COLO668 (cell line): ENCODE data around the gene LSG1.
"Not testable (repeated sequence)": the region's sequence is repeated elsewhere in the genome, so short reads cannot be mapped to it uniquely, and the experiment has no call there.

Experiments
- DNase-seq: peaks from one replicate; lab custom pipeline; 2025; ENCODE audit not compliant: unreplicated experiment; lab: John Stamatoyannopoulos, UW

LSG1 gene

DNA sequence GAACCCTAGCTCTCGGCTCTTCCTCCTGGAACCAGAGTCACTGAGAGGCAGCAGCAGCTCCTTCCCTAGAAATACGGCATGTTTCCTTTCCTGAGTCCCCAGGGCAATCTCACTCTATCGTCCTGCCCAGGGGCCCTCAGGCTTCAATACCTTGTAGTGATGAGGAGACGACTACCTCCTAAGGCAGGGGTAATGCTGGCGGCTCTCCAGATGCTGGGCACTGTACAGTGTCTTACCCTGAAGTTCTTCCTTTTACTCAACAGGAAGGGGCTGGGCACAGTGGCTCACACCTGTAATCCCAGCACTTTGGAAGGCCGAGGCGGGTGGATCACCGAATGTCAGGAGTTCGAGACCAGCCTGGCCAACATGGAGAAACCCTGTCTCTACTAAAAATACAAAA, 52.2 kb downstream of the LSG1 start:
- no peak for DNase-seq

- DNase-seq: no peak
Observed at GRCh38 chr3:194618858-194619608, 53.0 kb downstream of the LSG1 start.

DNA sequence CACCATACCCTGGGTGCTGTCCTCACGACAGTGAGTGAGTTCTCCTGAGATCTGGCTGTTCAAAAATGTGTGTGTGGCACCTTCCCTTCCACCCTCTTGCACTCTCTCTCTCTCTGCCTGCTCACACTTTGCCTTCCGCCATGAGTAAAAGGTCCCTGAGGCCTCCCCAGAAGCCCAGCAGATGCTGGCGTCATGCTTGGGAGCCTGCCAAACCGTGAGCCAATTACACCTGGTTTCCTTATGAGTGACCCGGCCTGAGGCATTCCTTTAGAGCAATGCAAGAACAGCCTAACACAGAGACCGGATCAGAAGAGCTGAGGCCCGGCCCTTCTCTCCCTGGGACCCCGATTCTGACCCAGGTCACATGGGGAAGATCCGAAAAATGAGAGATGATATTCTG, 54.2 kb downstream of the LSG1 start:
- DNase-seq: no peak

GRCh38 chr3:194617143-194617671, 54.8 kb downstream of the LSG1 start:
- DNase-seq: no peak

DNA sequence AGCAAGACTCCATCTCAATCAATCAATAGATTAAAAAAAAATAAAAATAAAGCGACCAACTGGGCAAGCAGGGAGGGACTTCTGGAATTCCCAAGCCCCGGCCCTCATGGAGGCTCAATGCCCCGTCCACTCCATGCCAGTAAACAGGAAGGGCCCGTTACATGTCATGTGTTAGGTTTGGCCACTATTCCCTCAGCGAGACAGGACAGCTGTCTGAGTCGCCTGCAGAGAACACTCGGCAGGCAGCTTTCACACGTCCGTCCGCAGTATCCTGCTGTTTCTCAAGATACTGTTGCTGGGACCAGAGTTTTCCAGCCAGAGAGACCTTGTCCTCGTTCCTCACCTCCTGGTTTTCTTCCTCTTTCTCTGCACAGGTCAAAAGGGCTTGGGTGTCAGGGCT, 56.8 kb downstream of the LSG1 start:
- DNase-seq: no peak

- no peak for DNase-seq
Observed at GRCh38 chr3:194612221-194612620, 59.8 kb downstream of the LSG1 start.

- DNase-seq: no peak
Observed at GRCh38 chr3:194610689-194611088, 61.3 kb downstream of the LSG1 start.

GRCh38 chr3:194609601-194610000, 62.4 kb downstream of the LSG1 start:
- no peak for DNase-seq

GRCh38 chr3:194608981-194609380, 63.0 kb downstream of the LSG1 start:
- no peak for DNase-seq

DNA sequence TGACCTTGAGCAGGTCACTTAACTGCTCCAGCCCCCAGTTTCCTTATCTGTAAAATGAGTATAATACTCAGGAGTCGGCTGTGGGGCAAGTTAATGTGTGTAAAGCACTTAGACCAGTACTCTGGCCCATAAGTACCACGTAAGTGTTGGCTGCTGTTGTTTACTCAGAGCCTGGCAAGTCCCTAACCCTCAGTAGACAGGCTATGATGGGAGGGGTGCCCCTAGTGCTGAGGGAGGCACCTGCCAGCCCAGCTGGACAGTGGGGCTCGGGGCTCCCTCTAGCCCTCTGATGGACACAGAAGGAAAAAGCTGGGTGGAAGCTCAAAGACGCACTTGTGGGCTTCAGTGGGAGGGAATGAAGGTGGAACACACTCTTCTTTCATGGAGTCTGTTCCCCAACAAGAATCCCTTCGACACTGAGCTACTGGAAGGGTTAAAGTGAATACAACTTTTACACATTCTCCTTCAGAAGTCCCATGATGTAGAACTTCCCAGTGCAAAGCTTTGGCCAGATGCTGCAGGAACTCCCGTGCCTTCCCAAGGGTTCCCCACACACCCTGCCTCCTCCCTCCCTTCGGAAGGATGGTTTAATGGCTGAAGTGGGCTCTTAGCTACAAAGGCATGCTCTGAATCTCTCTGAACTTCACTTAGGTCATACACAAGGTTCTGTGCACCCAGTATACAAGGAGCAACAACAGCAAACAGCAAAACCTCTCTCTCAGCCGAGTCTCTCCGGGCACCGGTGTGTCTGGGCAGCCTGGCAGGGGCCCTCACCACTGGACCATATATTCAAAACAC, 64.2 kb downstream of the LSG1 start:
- DNase-seq: no peak

GRCh38 chr3:194606941-194607340, 65.0 kb downstream of the LSG1 start:
- no peak for DNase-seq

GRCh38 chr3:194606163-194606562, 65.8 kb downstream of the LSG1 start:
- DNase-seq: no peak

- DNase-seq: not testable (repeated sequence)
Observed at GRCh38 chr3:194605314-194605713, 66.7 kb downstream of the LSG1 start.

- DNase-seq: no peak
Observed at GRCh38 chr3:194604837-194605236, 67.2 kb downstream of the LSG1 start.

DNA sequence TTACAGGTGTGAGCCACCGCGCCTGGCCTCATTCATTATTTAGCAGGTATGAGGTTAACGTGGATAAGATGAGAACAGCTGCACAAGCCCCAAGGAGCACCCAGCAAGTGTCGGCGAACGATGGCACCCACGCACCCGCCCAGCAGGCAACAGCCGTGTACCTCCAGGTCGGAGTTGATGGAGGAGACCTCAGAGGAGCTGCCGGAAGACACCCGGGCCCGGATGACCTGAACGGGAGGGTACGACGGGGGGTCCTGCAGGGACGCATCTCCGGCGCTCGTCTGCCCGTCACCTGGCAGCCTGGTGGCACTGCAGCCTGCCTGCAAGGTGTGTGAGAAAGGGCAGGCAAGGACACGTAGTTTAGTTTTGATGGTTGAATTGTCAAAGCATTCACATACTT, 67.9 kb downstream of the LSG1 start:
- no peak for DNase-seq

GRCh38 chr3:194602669-194603171, 69.3 kb downstream of the LSG1 start:
- DNase-seq: no peak

GRCh38 chr3:194598771-194599557, 73.0 kb downstream of the LSG1 start:
- DNase-seq: no peak

DNA sequence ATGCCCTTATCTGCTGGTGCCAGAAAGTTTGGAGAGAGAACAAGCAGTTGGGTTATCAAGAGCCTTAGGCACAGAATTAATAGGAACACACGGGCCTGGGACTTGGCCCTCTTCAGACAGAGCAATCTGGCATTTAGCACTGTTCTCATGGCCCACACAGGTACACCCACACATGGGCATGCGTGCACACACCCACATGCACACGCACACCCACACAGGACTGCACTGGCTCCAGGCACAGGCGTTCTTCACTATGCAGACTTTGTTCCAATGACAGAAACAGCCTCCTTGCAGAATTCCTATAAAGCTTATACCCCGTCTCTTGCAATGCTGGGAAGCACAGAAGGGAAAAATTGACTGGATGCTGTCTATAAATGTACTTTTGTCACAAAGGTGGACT, 75.1 kb downstream of the LSG1 start:
- no peak for DNase-seq

GRCh38 chr3:194592798-194593752, 78.9 kb downstream of the LSG1 start:
- no peak for DNase-seq
